ENCODE measurements around the gene ARHGAP25. TPM values are rescaled to one million over a fixed set of nuclear protein-coding genes. Genes with fewer than 3 reads are reported as not detected.

ARHGAP25 gene
- total RNA-seq, 1 donor from 2014 or later: 0.50 TPM

DNA sequence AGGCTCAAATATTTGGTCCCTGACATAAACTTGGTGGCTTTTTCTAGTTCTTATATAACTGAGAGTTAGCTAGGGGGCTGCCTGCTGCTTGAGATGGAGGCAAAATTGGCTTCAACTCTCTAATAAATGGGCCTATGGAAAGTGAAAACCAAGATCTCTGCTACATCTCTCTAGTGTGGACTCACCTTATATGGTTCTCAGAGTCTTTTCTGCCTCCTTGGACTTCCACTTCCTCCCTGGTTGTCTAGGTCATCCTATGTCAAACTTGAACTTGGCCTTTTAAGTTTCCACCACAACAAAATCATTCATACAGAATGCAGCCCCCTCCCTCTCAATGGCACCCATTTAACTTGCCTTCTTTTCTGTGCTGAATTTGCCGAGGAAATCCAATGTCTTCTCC, 23.9 kb upstream of the ARHGAP25 start:
- TF ChIP-seq, protein P1, sequence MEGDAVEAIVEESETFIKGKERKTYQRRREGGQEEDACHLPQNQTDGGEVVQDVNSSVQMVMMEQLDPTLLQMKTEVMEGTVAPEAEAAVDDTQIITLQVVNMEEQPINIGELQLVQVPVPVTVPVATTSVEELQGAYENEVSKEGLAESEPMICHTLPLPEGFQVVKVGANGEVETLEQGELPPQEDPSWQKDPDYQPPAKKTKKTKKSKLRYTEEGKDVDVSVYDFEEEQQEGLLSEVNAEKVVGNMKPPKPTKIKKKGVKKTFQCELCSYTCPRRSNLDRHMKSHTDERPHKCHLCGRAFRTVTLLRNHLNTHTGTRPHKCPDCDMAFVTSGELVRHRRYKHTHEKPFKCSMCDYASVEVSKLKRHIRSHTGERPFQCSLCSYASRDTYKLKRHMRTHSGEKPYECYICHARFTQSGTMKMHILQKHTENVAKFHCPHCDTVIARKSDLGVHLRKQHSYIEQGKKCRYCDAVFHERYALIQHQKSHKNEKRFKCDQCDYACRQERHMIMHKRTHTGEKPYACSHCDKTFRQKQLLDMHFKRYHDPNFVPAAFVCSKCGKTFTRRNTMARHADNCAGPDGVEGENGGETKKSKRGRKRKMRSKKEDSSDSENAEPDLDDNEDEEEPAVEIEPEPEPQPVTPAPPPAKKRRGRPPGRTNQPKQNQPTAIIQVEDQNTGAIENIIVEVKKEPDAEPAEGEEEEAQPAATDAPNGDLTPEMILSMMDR (IDR thresholded peaks at IDR 0.05): no peak
- Mint-ChIP-seq H3K9me3 (ENCODE audit: low read depth) (peaks cover 3% of the 10 kb centered on the region), H3K4me3 (ENCODE audit: unreplicated experiment) (no peak overlapping the region), H3K27me3 (ENCODE audit: low read depth) (peaks cover 17% of the 10 kb centered on the region), H3K4me1 (ENCODE audit: low read depth) (peaks cover 2% of the 10 kb centered on the region), H3K27ac (ENCODE audit: unreplicated experiment) (no peak overlapping the region), H3K36me3 (ENCODE audit: low read depth) (peaks cover 1% of the 10 kb centered on the region)
- no peak for DNase-seq (ENCODE audit: low spot score)

DNA sequence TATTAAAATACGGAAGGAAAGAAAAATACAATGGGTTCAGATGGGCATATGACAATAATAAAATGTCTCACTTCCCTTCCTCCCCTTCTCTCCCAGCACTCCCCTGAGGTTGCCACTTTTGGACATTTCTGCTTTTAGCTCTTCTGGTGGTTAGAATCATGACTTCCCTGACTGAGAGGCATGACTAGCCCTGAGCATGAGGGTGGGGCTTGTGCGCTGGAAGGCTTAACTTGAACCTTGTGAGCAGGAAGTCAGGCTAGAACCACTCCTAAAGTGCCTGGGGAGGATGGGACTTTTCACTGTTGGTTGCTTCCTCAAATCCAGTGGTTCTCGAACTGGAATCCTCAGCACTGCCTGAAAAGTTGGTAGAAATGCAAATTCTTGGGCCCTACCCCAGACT, 19.7 kb upstream of the ARHGAP25 start:
- Mint-ChIP-seq H3K27ac (ENCODE audit: unreplicated experiment) (no peak overlapping the region), H3K4me1 (ENCODE audit: low read depth) (no peaks in the 10 kb centered on the region), H3K4me3 (ENCODE audit: unreplicated experiment) (no peak overlapping the region), H3K36me3 (ENCODE audit: low read depth) (peaks cover 1% of the 10 kb centered on the region), H3K27me3 (ENCODE audit: low read depth) (peaks cover 7% of the 10 kb centered on the region), H3K9me3 (ENCODE audit: low read depth) (peaks cover 3% of the 10 kb centered on the region)
- TF ChIP-seq, protein P1 (IDR thresholded peaks at IDR 0.05): no peak
- DNase-seq (ENCODE audit: low spot score): no peak

DNA sequence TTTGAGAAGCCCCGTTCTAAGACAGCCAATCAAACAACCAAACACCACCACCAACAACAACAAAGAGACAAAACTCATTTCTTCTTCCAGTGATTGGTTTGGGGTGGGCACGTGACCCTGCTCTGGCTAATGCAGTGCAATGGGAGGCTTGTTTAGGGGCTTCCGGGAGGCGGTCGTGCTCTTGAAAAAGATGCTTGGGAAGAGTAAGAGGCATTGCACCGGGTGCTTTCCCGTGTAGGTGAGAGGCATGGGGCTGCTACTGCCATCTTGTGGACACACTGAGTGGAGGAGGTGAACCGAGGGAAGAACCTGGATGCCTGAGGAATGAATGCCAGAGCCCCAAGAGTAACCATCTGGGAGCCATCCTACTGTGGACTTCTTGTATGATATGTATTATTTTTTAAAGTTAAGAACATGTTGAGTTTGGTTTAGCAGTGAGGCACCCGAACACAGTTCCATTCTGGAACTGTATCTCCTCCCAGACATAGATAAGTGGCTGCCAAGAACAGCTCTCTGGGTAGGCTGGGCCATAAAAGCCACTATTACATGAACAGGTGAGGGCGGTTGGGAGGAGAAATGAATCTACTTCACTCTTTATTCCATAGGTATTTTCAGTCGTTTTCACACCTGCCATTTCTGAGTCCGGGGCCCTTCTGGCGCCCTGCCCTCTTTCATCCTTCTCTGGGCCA, 19.1 kb upstream of the ARHGAP25 start:
- TF ChIP-seq, protein P1 (IDR thresholded peaks at IDR 0.05): peak; percentile 82
- peaks cover 3% of the 10 kb centered on the region for H3K9me3 Mint-ChIP-seq (ENCODE audit: low read depth)
- H3K36me3 Mint-ChIP-seq (ENCODE audit: low read depth): peaks cover 1% of the 10 kb centered on the region
- peaks cover 7% of the 10 kb centered on the region for H3K27me3 Mint-ChIP-seq (ENCODE audit: low read depth)
- DNase-seq (ENCODE audit: low spot score): no peak
- H3K4me1 Mint-ChIP-seq (ENCODE audit: low read depth): no peaks in the 10 kb centered on the region
- H3K4me3 Mint-ChIP-seq (ENCODE audit: unreplicated experiment): no peak overlapping the region
- H3K27ac Mint-ChIP-seq (ENCODE audit: unreplicated experiment): no peak overlapping the region

DNA sequence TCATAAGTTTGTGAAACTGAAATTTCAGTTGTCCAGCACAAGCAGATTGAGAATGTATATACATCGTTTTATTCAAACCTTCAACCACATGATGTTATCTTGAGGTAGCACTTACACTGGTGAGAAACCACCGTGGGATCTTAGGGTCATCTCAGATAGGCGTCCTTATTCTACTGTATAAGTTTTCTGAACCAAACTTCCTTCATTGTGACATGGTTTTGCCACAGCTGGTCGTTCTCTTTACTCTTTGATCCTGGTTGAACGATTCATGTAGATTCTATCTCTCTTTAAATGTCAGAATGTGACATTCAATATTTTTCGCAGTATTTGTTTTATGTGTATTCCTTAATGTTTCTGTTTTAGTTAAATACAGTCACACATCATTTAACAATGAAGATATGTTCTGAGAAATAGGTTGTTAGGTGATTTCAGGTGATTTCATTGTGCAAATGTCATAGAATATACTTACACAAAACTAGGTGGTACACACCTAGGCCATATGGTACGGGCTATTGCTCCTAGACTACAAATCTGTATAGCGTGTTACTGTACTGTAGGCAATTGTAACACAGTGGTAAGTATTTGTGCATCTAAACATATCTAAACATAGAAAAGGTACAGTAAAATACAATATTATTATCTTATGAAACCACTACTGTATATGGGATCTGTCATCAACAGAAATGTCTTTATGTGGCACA, 17.9 kb upstream of the ARHGAP25 start:
- Mint-ChIP-seq H3K27me3 (ENCODE audit: low read depth) (peaks cover 4% of the 10 kb centered on the region), H3K36me3 (ENCODE audit: low read depth) (no peaks in the 10 kb centered on the region), H3K9me3 (ENCODE audit: low read depth) (peaks cover 3% of the 10 kb centered on the region), H3K4me3 (ENCODE audit: unreplicated experiment) (no peak overlapping the region), H3K27ac (ENCODE audit: unreplicated experiment) (no peak overlapping the region), H3K4me1 (ENCODE audit: low read depth) (peaks cover under 1% of the 10 kb centered on the region)
- TF ChIP-seq, protein P1 (IDR thresholded peaks at IDR 0.05): no peak
- DNase-seq (ENCODE audit: low spot score): no peak

DNA sequence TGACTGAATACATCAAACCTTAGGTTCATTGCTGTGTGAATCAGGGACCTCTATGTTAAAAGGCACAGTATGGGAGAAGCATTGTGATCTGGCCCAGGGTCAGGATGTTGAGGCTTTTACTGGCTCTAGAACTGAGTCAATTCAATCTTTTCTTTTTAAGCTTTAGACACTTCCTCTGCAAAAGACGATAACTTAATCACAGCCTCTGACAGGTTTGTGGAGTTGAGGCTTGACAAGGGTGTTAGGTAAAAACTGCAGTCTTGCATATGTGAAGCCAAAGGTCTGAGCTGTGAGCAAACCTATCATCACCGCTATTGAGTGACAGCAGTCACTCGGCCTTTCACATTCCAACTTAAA, 17.3 kb upstream of the ARHGAP25 start:
- H3K27ac Mint-ChIP-seq (ENCODE audit: unreplicated experiment): no peak overlapping the region
- H3K4me1 Mint-ChIP-seq (ENCODE audit: low read depth): peaks cover 2% of the 10 kb centered on the region
- no peak overlapping the region for H3K4me3 Mint-ChIP-seq (ENCODE audit: unreplicated experiment)
- H3K9me3 Mint-ChIP-seq (ENCODE audit: low read depth): peaks cover 3% of the 10 kb centered on the region
- TF ChIP-seq, protein P1 (IDR thresholded peaks at IDR 0.05): no peak
- no peak for DNase-seq (ENCODE audit: low spot score)
- H3K27me3 Mint-ChIP-seq (ENCODE audit: low read depth): peaks cover 4% of the 10 kb centered on the region
- no peaks in the 10 kb centered on the region for H3K36me3 Mint-ChIP-seq (ENCODE audit: low read depth)
